Measurements from ENCODE around the gene JPH2. TPM values are rescaled to one million over a fixed set of nuclear protein-coding genes. Genes with fewer than 3 reads are reported as not detected.

The JPH2 gene
- total RNA-seq, 1 experiment from 2014 or later = 15.8 TPM

GRCh38 chr20:44064501-44065400, 122.2 kb downstream of the JPH2 start:
- no peaks in the 10 kb centered on the region for H3K4me1 ChIP-seq (ENCODE audit: insufficient read depth, low read length)

More at GRCh38 chr20:44064501-44065400, 122.2 kb downstream of the JPH2 start:
- Histone ChIP-seq H3K27ac (ENCODE audit: low read length) (no peak overlapping the region), H3F3A (ENCODE audit: low read length, unreplicated experiment) (no peaks in the 10 kb centered on the region), H3K9ac (ENCODE audit: low read length) (no peak overlapping the region), H3K36me3 (ENCODE audit: low read depth, low read length) (no peaks in the 10 kb centered on the region), H3K79me2 (ENCODE audit: low read length) (no peaks in the 10 kb centered on the region), H3K4me2 (ENCODE audit: low read length) (no peak overlapping the region), H3K9me2 (replicated peaks; ENCODE audit: low read length) (no peaks in the 10 kb centered on the region), H3K4me3 (ENCODE audit: low read length) (no peak overlapping the region), H2AFZ (ENCODE audit: low read length) (no peak overlapping the region), H3K9me3 (ENCODE audit: low read length) (no peaks in the 10 kb centered on the region), H4K20me1 (ENCODE audit: low read length) (no peaks in the 10 kb centered on the region), H3K27me3 (ENCODE audit: low read length) (no peaks in the 10 kb centered on the region)
- no TSS peak for BruUV-seq (replicated peaks)
- TF ChIP-seq CTCF (conservative IDR thresholded peaks at IDR 0.05; ENCODE audit: low read depth, low read length) (no peak), EZH2phosphoT487 (IDR thresholded peaks at IDR 0.05; ENCODE audit: borderline replicate concordance, low read length) (no peak), EZH2 (IDR thresholded peaks at IDR 0.05; ENCODE audit: low read length, unreplicated experiment) (no peak)
- ATAC-seq = no peak
- ChIA-PET POLR2A (ENCODE audit: unreplicated experiment) (no interaction called here), CTCF (no interaction called here)
- intact Hi-C loops (cut with micrococcal nuclease) = no loop called here
- no peak for DNase-seq

Other genes starting within 250 kb of the JPH2 start
- 29.0 and 34.8 TPM in 2 replicates for gene OSER1, start 23.6 kb upstream of the JPH2 start, total RNA-seq (2014; rRNA removed)
- gene GDAP1L1, start 60.1 kb upstream of the JPH2 start, total RNA-seq (2014; rRNA removed) = not detected in 2 replicates
- gene FITM2, start 124.0 kb upstream of the JPH2 start, total RNA-seq (2014; rRNA removed) = 8.8 and 9.9 TPM in 2 replicates
- not detected in 2 replicates for gene R3HDML, start 149.9 kb upstream of the JPH2 start, total RNA-seq (2014; rRNA removed)
- gene HNF4A, start 168.5 kb upstream of the JPH2 start, total RNA-seq (2014; rRNA removed) = not detected in 2 replicates

Measured in PC-3 (cell line).